Tibial nerve (tissue), 4 donors: ENCODE data around the gene NEXMIF.

Experiments
- CTCF ChIP-seq, 5 experiments: fragments of 200-600 bp in 3 of 5; fragments of 450-650 bp in 2 of 5; sonication (generic) in 3 of 5; IDR thresholded peaks; one replicate each; pipeline ENCODE4 v1.5.1; 2016 to 2019; ENCODE audit warnings: antibody characterized with exemption in 5 of 5, mild to moderate bottlenecking in 3 of 5, moderate library complexity in 2 of 5
- EP300 ChIP-seq, 2 donors: sonication (generic); formaldehyde crosslinking; IDR thresholded peaks; one replicate each; pipeline ENCODE4 v1.6.1; 2017; ENCODE audit warnings: antibody characterized with exemption in 2 of 2, mild to moderate bottlenecking in 1 of 2
- POLR2A ChIP-seq, 2 donors: fragments of 450-650 bp; IDR thresholded peaks; one replicate each; pipeline ENCODE4 v1.6.1; 2017; ENCODE audit warnings: antibody characterized with exemption in 2 of 2, mild to moderate bottlenecking in 2 of 2, moderate library complexity in 2 of 2

GRCh38 chrX:74788545-74789086, 136.6 kb downstream of the NEXMIF start:
- TF ChIP-seq CTCF (IDR thresholded peaks at IDR 0.05) = no peak
- no peak for TF ChIP-seq POLR2A (IDR thresholded peaks at IDR 0.05)
- no peak for TF ChIP-seq EP300 (IDR thresholded peaks at IDR 0.05)
